Activated CD4-positive, alpha-beta T cell treated with anti-CD3 and anti-CD28 coated beads, Interleukin-2, amount 10 ng/mL, durations not matched to agents 24 days and 14 days (primary cell): Measurements from ENCODE around the gene PKP4. TPM values are rescaled to one million over a fixed set of nuclear protein-coding genes. Genes with fewer than 3 reads are reported as not detected.

Experiments
- DNase-seq: peaks from one replicate; pipeline ENCODE4 v3.0.0; 2022
- H3K27ac Mint-ChIP-seq: one replicate; pipeline ENCODE4 v1.8.0; 2022; ENCODE audit warnings: mild to moderate bottlenecking, mixed read lengths
- H3K27me3 Mint-ChIP-seq: one replicate; pipeline ENCODE4 v1.8.0; 2022; ENCODE audit warnings: mixed read lengths
- H3K36me3 Mint-ChIP-seq: one replicate; pipeline ENCODE4 v1.8.0; 2022; ENCODE audit warnings: low read depth, mild to moderate bottlenecking, mixed read lengths
- H3K4me1 Mint-ChIP-seq: one replicate; pipeline ENCODE4 v1.8.0; 2021; ENCODE audit warnings: mixed read lengths
- H3K4me3 Mint-ChIP-seq: one replicate; pipeline ENCODE4 v1.8.0; 2022; ENCODE audit warnings: mild to moderate bottlenecking, moderate library complexity, mixed read lengths
- H3K9me3 Mint-ChIP-seq: one replicate; pipeline ENCODE4 v1.8.0; 2021; ENCODE audit warnings: mixed read lengths
- intact Hi-C: fragments of 100-400 bp; cut with micrococcal nuclease; formaldehyde crosslinking; loops from one replicate; pipeline ENCODE4 v1.15.1; 2023
- total RNA-seq: library from RNA; stranded (reverse); gene quantifications from 2 replicates; pipeline ENCODE4 v1.2.3, GENCODE V29; 2022

PKP4 gene
- total RNA-seq, 1 donor from 2014 or later = 32.6 TPM

- peaks cover 3% of the 10 kb centered on the region for H3K4me1 Mint-ChIP-seq
- no peak overlapping the region for H3K4me3 Mint-ChIP-seq
- no peaks in the 10 kb centered on the region for H3K36me3 Mint-ChIP-seq
- H3K27ac Mint-ChIP-seq = no peak overlapping the region
- peak; percentile 6 for DNase-seq
- intact Hi-C loops = no loop called here
- no peaks in the 10 kb centered on the region for H3K27me3 Mint-ChIP-seq
- no peaks in the 10 kb centered on the region for H3K9me3 Mint-ChIP-seq
These were observed 40.7 kb downstream of the PKP4 start for GRCh38 chr2:158497486-158497885.

GRCh38 chr2:158498043-158498748 lies 41.4 kb downstream of the PKP4 start:
- Mint-ChIP-seq H3K4me1 (peaks cover 3% of the 10 kb centered on the region), H3K27ac (no peak overlapping the region), H3K4me3 (no peak overlapping the region), H3K27me3 (no peaks in the 10 kb centered on the region), H3K9me3 (no peaks in the 10 kb centered on the region), H3K36me3 (no peaks in the 10 kb centered on the region)
- intact Hi-C loops = no loop called here
- DNase-seq = peak; percentile 8

DNA sequence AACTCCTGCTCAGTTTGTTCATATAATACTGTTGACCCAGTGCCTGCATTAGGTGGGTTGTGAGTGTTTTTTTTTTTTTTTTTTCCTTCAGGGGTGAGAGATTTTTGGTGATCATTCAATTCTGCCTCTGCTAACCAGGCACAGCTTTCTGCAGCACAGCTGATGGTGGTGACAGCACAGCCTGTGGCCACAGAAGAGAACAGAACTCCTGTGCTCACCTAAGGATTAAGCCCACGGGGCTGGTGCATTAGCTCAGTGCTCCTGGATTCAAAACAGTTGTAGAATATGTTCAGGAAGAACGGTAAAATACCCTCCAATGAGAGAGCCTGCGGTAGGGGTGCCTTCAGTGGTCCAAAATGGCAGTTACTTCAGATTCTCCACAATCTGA lies 42.0 kb downstream of the PKP4 start:
- H3K27me3 Mint-ChIP-seq = no peaks in the 10 kb centered on the region
- no peaks in the 10 kb centered on the region for H3K36me3 Mint-ChIP-seq
- intact Hi-C loops = no loop called here
- H3K4me1 Mint-ChIP-seq = peaks cover 3% of the 10 kb centered on the region
- peak; percentile 40 for DNase-seq
- no peak overlapping the region for H3K4me3 Mint-ChIP-seq
- no peaks in the 10 kb centered on the region for H3K9me3 Mint-ChIP-seq
- H3K27ac Mint-ChIP-seq = no peak overlapping the region

- DNase-seq = peak; percentile 29
- no peaks in the 10 kb centered on the region for H3K27me3 Mint-ChIP-seq
- no peak overlapping the region for H3K27ac Mint-ChIP-seq
- H3K36me3 Mint-ChIP-seq = no peaks in the 10 kb centered on the region
- no peak overlapping the region for H3K4me3 Mint-ChIP-seq
- intact Hi-C loops = no loop called here
- H3K9me3 Mint-ChIP-seq = no peaks in the 10 kb centered on the region
- H3K4me1 Mint-ChIP-seq = peaks cover 3% of the 10 kb centered on the region
These were observed 42.6 kb downstream of the PKP4 start for GRCh38 chr2:158499383-158499782.

- Mint-ChIP-seq H3K4me1 (peaks cover 4% of the 10 kb centered on the region), H3K4me3 (no peak overlapping the region), H3K27me3 (no peaks in the 10 kb centered on the region), H3K36me3 (no peaks in the 10 kb centered on the region), H3K27ac (no peak overlapping the region), H3K9me3 (no peaks in the 10 kb centered on the region)
- DNase-seq = no peak
- intact Hi-C loops = no loop called here
These were observed 43.6 kb downstream of the PKP4 start for GRCh38 chr2:158500333-158500732.

- no peak overlapping the region for H3K4me3 Mint-ChIP-seq
- H3K27ac Mint-ChIP-seq = no peak overlapping the region
- no peaks in the 10 kb centered on the region for H3K36me3 Mint-ChIP-seq
- no peaks in the 10 kb centered on the region for H3K27me3 Mint-ChIP-seq
- intact Hi-C loops = no loop called here
- H3K4me1 Mint-ChIP-seq = peaks cover 6% of the 10 kb centered on the region
- H3K9me3 Mint-ChIP-seq = no peaks in the 10 kb centered on the region
- peak; percentile 41 for DNase-seq
These were observed 44.5 kb downstream of the PKP4 start for GRCh38 chr2:158501301-158501700.

GRCh38 chr2:158502974-158503373 lies 46.2 kb downstream of the PKP4 start:
- Mint-ChIP-seq H3K27ac (no peak overlapping the region), H3K4me1 (peaks cover 8% of the 10 kb centered on the region), H3K27me3 (no peaks in the 10 kb centered on the region), H3K36me3 (no peaks in the 10 kb centered on the region), H3K9me3 (no peaks in the 10 kb centered on the region), H3K4me3 (no peak overlapping the region)
- intact Hi-C loops = no loop called here
- DNase-seq = no peak

- intact Hi-C loops = no loop called here
- DNase-seq = no peak
- no peaks in the 10 kb centered on the region for H3K27me3 Mint-ChIP-seq
- no peaks in the 10 kb centered on the region for H3K36me3 Mint-ChIP-seq
- no peaks in the 10 kb centered on the region for H3K9me3 Mint-ChIP-seq
- no peak overlapping the region for H3K27ac Mint-ChIP-seq
- H3K4me1 Mint-ChIP-seq = peaks cover 8% of the 10 kb centered on the region
- H3K4me3 Mint-ChIP-seq = no peak overlapping the region
These were observed 47.3 kb downstream of the PKP4 start for GRCh38 chr2:158504088-158504487.

- peak; percentile 41 for DNase-seq
- intact Hi-C loops = no loop called here
- H3K4me3 Mint-ChIP-seq = no peak overlapping the region
- no peaks in the 10 kb centered on the region for H3K27me3 Mint-ChIP-seq
- no peaks in the 10 kb centered on the region for H3K9me3 Mint-ChIP-seq
- H3K27ac Mint-ChIP-seq = peak overlapping the region; percentile 17
- H3K36me3 Mint-ChIP-seq = no peaks in the 10 kb centered on the region
- peaks cover 8% of the 10 kb centered on the region for H3K4me1 Mint-ChIP-seq
These were observed 48.7 kb downstream of the PKP4 start for GRCh38 chr2:158505448-158505934.

DNA sequence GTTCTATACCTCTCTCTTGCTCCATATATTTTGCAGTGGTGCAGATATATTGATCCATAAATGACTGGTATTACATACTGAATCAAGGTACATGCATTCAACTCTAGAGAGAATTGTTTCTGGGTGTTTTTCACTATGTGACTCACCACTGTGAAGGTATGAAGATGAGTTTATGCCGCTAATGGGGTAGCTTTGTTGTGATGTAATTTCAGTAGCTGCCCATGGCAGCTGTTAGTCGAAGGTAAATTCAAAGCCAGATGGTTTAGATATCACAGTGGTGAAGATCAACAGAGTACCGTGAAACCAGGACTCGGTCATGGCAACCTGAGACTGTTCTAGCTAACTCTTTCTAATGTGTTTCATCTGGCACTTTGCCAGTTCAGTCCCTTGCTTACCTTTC lies 50.4 kb downstream of the PKP4 start:
- Mint-ChIP-seq H3K9me3 (no peaks in the 10 kb centered on the region), H3K36me3 (no peaks in the 10 kb centered on the region), H3K27ac (no peak overlapping the region), H3K4me1 (peaks cover 8% of the 10 kb centered on the region), H3K4me3 (no peak overlapping the region), H3K27me3 (no peaks in the 10 kb centered on the region)
- intact Hi-C loops = no loop called here
- DNase-seq = peak; percentile 40

DNA sequence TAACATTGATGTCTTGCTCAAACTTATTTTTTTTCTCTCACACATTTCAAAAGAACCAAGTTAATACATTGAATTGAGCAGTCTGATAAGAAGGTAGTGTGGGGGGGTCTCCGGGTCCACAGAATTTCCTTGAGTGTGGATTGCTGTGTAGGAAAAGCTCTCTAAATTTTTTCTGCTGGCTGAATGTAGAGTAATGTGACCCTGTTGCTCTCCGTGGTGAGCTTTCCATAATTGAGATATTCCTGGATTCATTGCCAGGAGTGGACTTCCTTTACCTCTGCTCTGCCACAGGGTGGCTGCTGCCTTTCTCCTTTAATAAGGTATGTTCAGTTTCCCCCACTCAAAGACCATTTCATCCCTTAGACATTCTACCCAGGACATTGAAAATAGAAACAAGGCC lies 50.9 kb downstream of the PKP4 start:
- Mint-ChIP-seq H3K36me3 (no peaks in the 10 kb centered on the region), H3K4me1 (peaks cover 8% of the 10 kb centered on the region), H3K9me3 (no peaks in the 10 kb centered on the region), H3K4me3 (no peak overlapping the region), H3K27ac (no peak overlapping the region), H3K27me3 (no peaks in the 10 kb centered on the region)
- DNase-seq = no peak
- intact Hi-C loops = no loop called here

DNA sequence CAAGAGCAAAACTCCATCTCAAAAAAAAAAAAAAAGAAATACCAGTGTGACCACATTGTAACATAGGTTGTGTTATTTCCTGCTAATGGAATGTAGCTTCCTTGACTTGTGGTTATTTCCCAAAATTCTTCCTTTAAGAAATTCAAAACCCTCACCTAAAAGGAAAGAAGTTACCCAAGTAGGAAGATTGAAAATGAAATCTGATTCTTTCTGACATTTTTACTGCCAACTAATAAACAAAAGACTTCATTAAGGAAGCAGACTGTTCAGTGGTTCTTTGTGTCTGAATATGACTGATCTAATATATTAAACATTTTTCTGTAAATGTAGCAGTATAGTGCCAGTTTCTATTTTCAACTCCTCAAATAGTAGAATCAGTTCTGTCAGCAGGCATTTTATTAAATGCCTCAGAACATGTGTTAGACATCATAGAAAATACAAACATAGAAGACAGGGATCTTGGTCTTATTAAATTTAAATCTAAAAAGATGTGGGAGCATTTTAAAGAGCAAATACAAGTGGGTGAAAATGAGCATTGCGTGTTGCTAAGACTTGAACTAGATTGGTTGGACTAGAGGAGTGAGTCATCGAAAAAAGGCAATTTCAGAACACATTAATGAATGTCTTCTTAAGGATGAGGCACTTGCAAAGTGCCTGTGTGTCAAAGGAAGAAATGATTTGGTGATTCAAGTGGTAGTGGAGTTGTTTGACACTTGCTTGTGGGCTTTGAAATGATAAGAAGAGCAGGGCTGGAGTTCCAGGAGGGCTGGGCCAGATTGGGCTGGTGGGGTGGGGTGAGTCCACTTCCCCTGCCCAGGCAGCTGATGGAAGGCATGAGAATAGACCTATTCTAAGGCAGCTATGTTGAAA lies 53.4 kb downstream of the PKP4 start:
- peaks cover 8% of the 10 kb centered on the region for H3K4me1 Mint-ChIP-seq
- no peaks in the 10 kb centered on the region for H3K27me3 Mint-ChIP-seq
- H3K4me3 Mint-ChIP-seq = no peak overlapping the region
- intact Hi-C loops = no loop called here
- no peak for DNase-seq
- H3K36me3 Mint-ChIP-seq = no peaks in the 10 kb centered on the region
- H3K27ac Mint-ChIP-seq = no peak overlapping the region
- no peaks in the 10 kb centered on the region for H3K9me3 Mint-ChIP-seq

GRCh38 chr2:158510887-158511286 lies 54.1 kb downstream of the PKP4 start:
- no peak for DNase-seq
- no peaks in the 10 kb centered on the region for H3K36me3 Mint-ChIP-seq
- H3K4me3 Mint-ChIP-seq = no peak overlapping the region
- H3K27ac Mint-ChIP-seq = no peak overlapping the region
- no peaks in the 10 kb centered on the region for H3K9me3 Mint-ChIP-seq
- peaks cover 5% of the 10 kb centered on the region for H3K4me1 Mint-ChIP-seq
- intact Hi-C loops = no loop called here
- no peaks in the 10 kb centered on the region for H3K27me3 Mint-ChIP-seq

GRCh38 chr2:158511706-158512105 lies 55.0 kb downstream of the PKP4 start:
- DNase-seq = no peak
- Mint-ChIP-seq H3K4me1 (peaks cover 5% of the 10 kb centered on the region), H3K27ac (no peak overlapping the region), H3K9me3 (no peaks in the 10 kb centered on the region), H3K27me3 (no peaks in the 10 kb centered on the region), H3K4me3 (no peak overlapping the region), H3K36me3 (no peaks in the 10 kb centered on the region)
- intact Hi-C loops = no loop called here
